Panc1 (cell line): Measurements from ENCODE around the gene TNRC18. TPM values are rescaled to one million over a fixed set of nuclear protein-coding genes. Genes with fewer than 3 reads are reported as not detected.

ENCODE experiments used
- ATAC-seq: fragments of 200-7000 bp; cut with Tn5 transposase; 2 replicates; pipeline ENCODE4 v1.9.1; 2020; ENCODE audit warnings: mild to moderate bottlenecking, moderate library complexity
- BruUV-seq: library from RNA; stranded (reverse); fragments of 400-500 nt; replicated peaks from 2 replicates; lab custom pipeline; 2021; lab: Mats Ljungman, UMichigan
- CTCF ChIA-PET: fragments of 300-600 bp; sonication (Branson Sonifier 250); formaldehyde crosslinking; loops from one replicate; lab custom pipeline; 2022; ENCODE audit warnings: antibody characterized with exemption; lab: Charles Lee
- POLR2A ChIA-PET: fragments of 300-600 bp; sonication (Branson Sonifier 250); formaldehyde crosslinking; loops from one replicate; lab custom pipeline; 2022; ENCODE audit warnings: antibody characterized with exemption; lab: Charles Lee
- DNase-seq: peaks from one replicate; pipeline ENCODE4 v3.0.0-alpha.2; 2010; ENCODE audit warnings: low read depth, low spot score
- H3K27ac ChIP-seq: 2 replicates; pipeline ENCODE4 v1.5.1; 2011; ENCODE audit warnings: mild to moderate bottlenecking, low read length, inconsistent platforms
- H3K27me3 ChIP-seq: fragments of 200-500 bp; sonication (Bioruptor generic); 2 replicates; pipeline ENCODE4 v1.6.0; 2014; ENCODE audit warnings: low read length, inconsistent platforms; ENCODE audit not compliant: control insufficient read depth, insufficient read depth
- H3K36me3 ChIP-seq: fragments of 200-500 bp; sonication (Bioruptor generic); 2 replicates; pipeline ENCODE4 v1.5.1; 2014; ENCODE audit warnings: inconsistent platforms, mild to moderate bottlenecking, low read length, moderate library complexity; ENCODE audit not compliant: control insufficient read depth, insufficient read depth
- H3K4me1 ChIP-seq: 2 replicates; pipeline ENCODE4 v1.5.1; 2011; ENCODE audit warnings: inconsistent platforms, mild to moderate bottlenecking, low read length, moderate library complexity; ENCODE audit not compliant: control insufficient read depth, insufficient read depth
- H3K4me3 ChIP-seq, 2 experiments: 2 replicates each; pipeline ENCODE4 v1.5.1; 2011 to 2012; ENCODE audit warnings: low read depth in 2 of 2, low read length in 2 of 2, mild to moderate bottlenecking in 2 of 2, inconsistent platforms in 1 of 2, moderate library complexity in 1 of 2
- H3K9me3 ChIP-seq: fragments of 200-500 bp; sonication (Bioruptor generic); 2 replicates; pipeline ENCODE4 v1.5.1; 2014; ENCODE audit warnings: low read depth, mild to moderate bottlenecking, inconsistent platforms, low read length, moderate library complexity; ENCODE audit not compliant: control insufficient read depth, insufficient read depth
- CTCF ChIP-seq: fragments of 450-650 bp; IDR thresholded peaks from 2 replicates; pipeline ENCODE4 v1.5.1; 2017; ENCODE audit warnings: mild to moderate bottlenecking
- POLR2AphosphoS5 ChIP-seq: IDR thresholded peaks from 2 replicates; pipeline ENCODE4 v1.6.1; 2012; ENCODE audit warnings: mild to moderate bottlenecking, low read depth, low read length, moderate library complexity
- REST ChIP-seq, 2 experiments: IDR thresholded peaks; 2 replicates each; pipeline ENCODE4 v1.6.1; 2011 to 2012; ENCODE audit warnings: low read depth in 2 of 2, control low read depth in 1 of 2, low read length in 1 of 2, mild to moderate bottlenecking in 1 of 2, moderate library complexity in 1 of 2; ENCODE audit not compliant: insufficient read depth in 1 of 2
- SIN3A ChIP-seq: IDR thresholded peaks from 2 replicates; pipeline ENCODE4 v1.6.1; 2012; ENCODE audit warnings: low read depth, mild to moderate bottlenecking, low read length, moderate library complexity, borderline replicate concordance; ENCODE audit not compliant: insufficient read depth
- TCF7L2 ChIP-seq: IDR thresholded peaks from 2 replicates; pipeline ENCODE4 v1.6.1; 2011; ENCODE audit warnings: mild to moderate bottlenecking, low read depth, low read length, inconsistent platforms
- in situ Hi-C: cut with HindIII; loops from 2 replicates; pipeline ENCODE4 v1.10.0; 2016; ENCODE audit warnings: low sequenced_read_pairs, low pct_unique_long_range_greater_than_20kb
- intact Hi-C: fragments of 100-400 bp; cut with micrococcal nuclease; formaldehyde crosslinking; loops from one replicate; pipeline ENCODE4 v1.10.0; 2022; ENCODE audit not compliant: unreplicated experiment
- total RNA-seq: library from RNA; stranded (reverse); gene quantifications from one replicate; pipeline ENCODE4 v1.2.1, GENCODE V29; 2021; ENCODE audit not compliant: unreplicated experiment

The TNRC18 gene
- total RNA-seq, 1 experiment from 2014 or later: 148 TPM

- ATAC-seq (no peak), DNase-seq (no peak)
- no peak overlapping the region for H3K4me3 ChIP-seq
- H3K27me3 ChIP-seq: no peaks in the 10 kb centered on the region
- H3K4me1 ChIP-seq: peaks cover 11% of the 10 kb centered on the region
- ChIA-PET CTCF (no interaction called here), POLR2A (no interaction called here)
- intact Hi-C loops (no loop called here), in situ Hi-C loops (no loop called here)
- BruUV-seq: no TSS peak
- no peak for TF ChIP-seq POLR2AphosphoS5
- no peak for TF ChIP-seq REST (IDR thresholded peaks at IDR 0.05; ENCODE audit: insufficient read depth in 1 of 2, low read depth in 2 of 2, low read length in 1 of 2)
- TF ChIP-seq TCF7L2: no peak
- TF ChIP-seq SIN3A: no peak
- peaks cover 8% of the 10 kb centered on the region; the same call in 1 of the 2 replicates for H3K9me3 ChIP-seq
- H3K36me3 ChIP-seq: no peaks in the 10 kb centered on the region
- no peak overlapping the region for H3K27ac ChIP-seq
Observed at GRCh38 chr7:5432691-5433090, 9.1 kb upstream of the TNRC18 start.

GRCh38 chr7:5431560-5432015, 8.0 kb upstream of the TNRC18 start:
- no peak for TF ChIP-seq SIN3A
- TF ChIP-seq POLR2AphosphoS5: no peak
- TF ChIP-seq REST (IDR thresholded peaks at IDR 0.05; ENCODE audit: insufficient read depth in 1 of 2, low read depth in 2 of 2, low read length in 1 of 2): no peak
- no peak for TF ChIP-seq TCF7L2
- TF ChIP-seq CTCF: no peak
- TSS peak; percentile 59 for BruUV-seq
- H3K9me3 ChIP-seq: peaks cover 4% of the 10 kb centered on the region; the same call in 1 of the 2 replicates
- ChIA-PET CTCF (interaction anchor here (0.6 kb wide), 1 partner anchor 32 kb away, joined by 3 read pairs; no protein-coding TSS in a partner anchor), POLR2A (interaction anchor here (0.5 kb wide), 1 partner anchor 11 kb away, joined by 4 read pairs; no protein-coding TSS in a partner anchor)
- intact Hi-C loops (no loop called here), in situ Hi-C loops (no loop called here)
- no peak overlapping the region for H3K4me3 ChIP-seq
- DNase-seq: no peak
- H3K4me1 ChIP-seq: peaks cover 11% of the 10 kb centered on the region
- H3K27ac ChIP-seq: 0 out of 2 replicates have a peak overlapping the region, but pooled peaks have one; percentile 1
- no peak for ATAC-seq
- no peaks in the 10 kb centered on the region for H3K36me3 ChIP-seq
- no peaks in the 10 kb centered on the region for H3K27me3 ChIP-seq
